Subcutaneous abdominal adipose tissue (tissue), 5 donors: ENCODE measurements around the gene EHF.
"Not testable (repeated sequence)": the region's sequence is repeated elsewhere in the genome, so short reads cannot be mapped to it uniquely, and the experiment has no call there.

Experiments
- H3K27ac ChIP-seq: one replicate; pipeline ENCODE4 v1.7.0; 2013; ENCODE audit warnings: low read depth, mild to moderate bottlenecking, inconsistent platforms, low read length, moderate library complexity
- H3K27me3 ChIP-seq, 5 donors: one replicate each; pipeline ENCODE4 v1.7.0; 2013; ENCODE audit warnings: low read length in 5 of 5, inconsistent platforms in 1 of 5; ENCODE audit not compliant: control insufficient read depth in 5 of 5, insufficient read depth in 4 of 5
- H3K36me3 ChIP-seq, 5 donors: one replicate each; pipeline ENCODE4 v1.7.0; 2013; ENCODE audit warnings: low read length in 5 of 5; ENCODE audit not compliant: control insufficient read depth in 5 of 5, insufficient read depth in 5 of 5
- H3K4me1 ChIP-seq, 5 donors: one replicate each; pipeline ENCODE4 v1.7.0; 2013; ENCODE audit warnings: low read length in 5 of 5, mild to moderate bottlenecking in 3 of 5, moderate library complexity in 1 of 5; ENCODE audit not compliant: control insufficient read depth in 5 of 5, insufficient read depth in 5 of 5
- H3K4me3 ChIP-seq, 5 donors: one replicate each; pipeline ENCODE4 v1.7.0; 2013; ENCODE audit warnings: low read length in 5 of 5, low read depth in 1 of 5
- H3K9ac ChIP-seq, 5 donors: one replicate each; pipeline ENCODE4 v1.7.0; 2013; ENCODE audit warnings: low read length in 5 of 5, mild to moderate bottlenecking in 4 of 5, moderate library complexity in 3 of 5
- H3K9me3 ChIP-seq, 5 donors: one replicate each; pipeline ENCODE4 v1.7.0; 2013; ENCODE audit warnings: low read length in 5 of 5; ENCODE audit not compliant: control insufficient read depth in 5 of 5
- donor health status: healthy.
- donor health status: healthy.
- donor health status: healthy.
- donor health status: healthy.
- donor health status: healthy.

Gene EHF

DNA sequence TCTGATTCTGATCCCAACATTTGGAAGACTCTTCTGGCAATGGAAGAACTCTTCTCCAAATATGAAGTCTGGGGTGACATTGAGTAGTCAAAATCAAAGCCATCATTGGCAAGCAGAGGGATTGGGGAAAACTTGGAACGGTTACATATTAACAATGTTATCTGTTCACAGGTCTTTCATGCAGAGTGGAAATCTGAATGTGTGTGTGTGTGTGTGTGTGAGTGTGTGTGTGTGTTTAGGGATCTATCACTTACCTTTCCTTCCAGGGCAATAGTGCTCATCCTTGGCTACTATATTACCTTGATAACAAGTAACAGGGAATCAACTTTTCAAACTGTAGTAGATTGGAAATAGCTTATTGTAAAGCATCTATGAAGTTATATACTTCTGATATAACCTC is 55.3 kb downstream of the EHF start:
- Histone ChIP-seq H3K4me3 (no peak overlapping the region), H3K27ac (no peak overlapping the region), H3K9ac (no peak overlapping the region), H3K27me3 (no peaks in the 10 kb centered on the region), H3K9me3 (no peaks in the 10 kb centered on the region), H3K36me3 (no peaks in the 10 kb centered on the region), H3K4me1 (peaks cover 0 to 11% (median 4%) of the 10 kb centered on the region in 5 donors)

- Histone ChIP-seq H3K27me3 (no peaks in the 10 kb centered on the region), H3K4me3 (no peak overlapping the region), H3K36me3 (no peaks in the 10 kb centered on the region), H3K27ac (no peak overlapping the region), H3K4me1 (peaks cover 0 to 11% (median 4%) of the 10 kb centered on the region in 5 donors), H3K9me3 (no peaks in the 10 kb centered on the region), H3K9ac (no peak overlapping the region)
Observed at GRCh38 chr11:34679681-34680080, 58.8 kb downstream of the EHF start.

GRCh38 chr11:34680206-34680605 is 59.3 kb downstream of the EHF start:
- Histone ChIP-seq H3K4me3 (no peak overlapping the region), H3K9me3 (no peaks in the 10 kb centered on the region), H3K4me1 (peaks cover 0 to 11% (median 4%) of the 10 kb centered on the region in 5 donors), H3K27me3 (no peaks in the 10 kb centered on the region), H3K27ac (no peak overlapping the region), H3K36me3 (no peaks in the 10 kb centered on the region), H3K9ac (no peak overlapping the region)

GRCh38 chr11:34680918-34681586 is 60.2 kb downstream of the EHF start:
- H3K4me1 ChIP-seq: peaks cover 0 to 11% (median 4%) of the 10 kb centered on the region in 5 donors
- no peak overlapping the region for H3K4me3 ChIP-seq
- no peak overlapping the region for H3K27ac ChIP-seq
- H3K36me3 ChIP-seq: no peaks in the 10 kb centered on the region
- H3K27me3 ChIP-seq: no peaks in the 10 kb centered on the region
- H3K9me3 ChIP-seq: no peaks in the 10 kb centered on the region
- H3K9ac ChIP-seq: no peak overlapping the region

GRCh38 chr11:34682825-34683224 is 61.9 kb downstream of the EHF start:
- Histone ChIP-seq H3K27ac (no peak overlapping the region), H3K36me3 (no peaks in the 10 kb centered on the region), H3K4me1 (peaks cover 0 to 11% (median 4%) of the 10 kb centered on the region in 5 donors), H3K27me3 (no peaks in the 10 kb centered on the region), H3K9me3 (no peaks in the 10 kb centered on the region), H3K4me3 (no peak overlapping the region), H3K9ac (no peak overlapping the region)

DNA sequence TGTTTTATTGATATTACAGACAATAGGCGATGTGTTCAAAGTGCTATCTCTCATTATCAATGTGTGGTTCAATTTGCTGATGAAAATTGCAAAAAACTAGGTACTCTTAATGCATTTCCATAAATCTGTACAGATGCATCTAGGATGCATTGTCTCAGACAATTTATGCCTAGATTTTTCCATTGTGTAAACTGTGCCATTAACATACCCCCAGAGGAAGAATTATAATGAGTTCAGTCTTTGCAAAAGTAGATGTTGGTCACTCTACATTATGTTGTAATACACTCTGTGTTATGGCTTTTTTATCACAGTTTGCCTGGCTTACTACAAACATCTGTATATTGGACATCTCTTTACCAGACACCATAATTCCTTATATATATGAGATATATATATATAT is 62.5 kb downstream of the EHF start:
- no peak overlapping the region for H3K9ac ChIP-seq
- H3K27ac ChIP-seq: no peak overlapping the region
- H3K27me3 ChIP-seq: no peaks in the 10 kb centered on the region

GRCh38 chr11:34685864-34686263 is 65.0 kb downstream of the EHF start:
- no peaks in the 10 kb centered on the region for H3K27me3 ChIP-seq
- H3K9me3 ChIP-seq: no peaks in the 10 kb centered on the region
- H3K4me3 ChIP-seq: no peak overlapping the region
- H3K27ac ChIP-seq: no peak overlapping the region
- no peaks in the 10 kb centered on the region for H3K36me3 ChIP-seq
- H3K4me1 ChIP-seq: no peaks in the 10 kb centered on the region
- H3K9ac ChIP-seq: no peak overlapping the region

More for the DNA sequence above, 62.5 kb downstream of the EHF start:
- Histone ChIP-seq H3K9me3 (no peaks in the 10 kb centered on the region), H3K36me3 (no peaks in the 10 kb centered on the region), H3K4me3 (no peak overlapping the region), H3K4me1 (peaks cover 0 to 11% (median 4%) of the 10 kb centered on the region in 5 donors)

DNA sequence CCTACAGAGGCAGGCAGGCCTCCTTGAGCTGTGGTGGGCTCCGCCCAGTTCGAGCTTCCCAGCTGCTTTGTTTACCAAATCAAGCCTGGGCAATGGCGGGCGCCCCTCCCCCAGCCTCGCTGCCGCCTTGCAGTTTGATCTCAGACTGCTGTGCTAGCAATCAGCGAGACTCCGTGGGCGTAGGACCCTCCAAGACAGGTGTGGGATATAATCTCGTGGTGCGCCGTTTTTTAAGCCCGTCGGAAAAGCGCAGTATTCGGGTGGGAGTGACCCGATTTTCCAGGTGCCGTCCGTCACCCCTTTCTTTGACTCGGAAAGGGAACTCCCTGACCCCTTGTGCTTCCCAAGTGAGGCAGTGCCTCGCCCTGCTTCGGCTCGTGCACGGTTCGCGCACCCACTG is 71.4 kb downstream of the EHF start:
- H3K27me3 ChIP-seq, H3K4me3 ChIP-seq, H3K36me3 ChIP-seq, H3K9me3 ChIP-seq, H3K4me1 ChIP-seq, H3K9ac ChIP-seq, H3K27ac ChIP-seq: not testable (repeated sequence)

DNA sequence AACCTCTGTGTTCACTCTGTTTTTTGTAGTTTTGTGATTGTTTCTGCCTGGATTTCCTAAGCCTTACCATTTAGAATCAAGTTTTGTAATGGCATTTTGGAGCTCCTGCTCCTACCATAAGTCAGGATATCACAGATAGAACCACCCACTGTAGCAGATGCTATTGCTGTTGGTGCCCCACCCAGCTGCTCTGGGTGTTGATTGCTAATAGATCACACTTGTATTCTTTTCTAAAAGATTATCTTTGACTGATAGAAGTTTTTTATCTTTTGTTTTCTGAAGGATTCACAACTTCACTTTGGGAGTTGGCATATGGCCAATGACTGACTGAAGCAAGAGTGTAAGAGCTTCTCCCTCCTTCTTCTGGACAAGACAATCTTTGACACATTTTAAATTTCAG is 76.0 kb downstream of the EHF start:
- Histone ChIP-seq H3K27me3 (no peaks in the 10 kb centered on the region), H3K36me3 (no peaks in the 10 kb centered on the region), H3K9ac (no peak overlapping the region), H3K27ac (no peak overlapping the region), H3K9me3 (peaks cover 0 to 3% (median 0%) of the 10 kb centered on the region in 5 donors), H3K4me1 (no peaks in the 10 kb centered on the region), H3K4me3 (no peak overlapping the region)

GRCh38 chr11:34706709-34707461 is 86.0 kb downstream of the EHF start:
- no peaks in the 10 kb centered on the region for H3K4me1 ChIP-seq
- H3K4me3 ChIP-seq: no peak overlapping the region
- no peaks in the 10 kb centered on the region for H3K36me3 ChIP-seq
- H3K9ac ChIP-seq: no peak overlapping the region
- H3K9me3 ChIP-seq: peaks cover 3 to 18% (median 12%) of the 10 kb centered on the region in 5 donors
- no peaks in the 10 kb centered on the region for H3K27me3 ChIP-seq
- H3K27ac ChIP-seq: no peak overlapping the region
